NCI-H2196 (cell line): ENCODE data around the gene NPIPB9.

Experiments used
- DNase-seq: peaks from one replicate; lab custom pipeline; 2025; ENCODE audit not compliant: unreplicated experiment; lab: John Stamatoyannopoulos, UW

Gene NPIPB9

GRCh38 chr16:28821874-28822519 lies 70.4 kb downstream of the NPIPB9 start:
- DNase-seq: no peak
